Fibroblast of villous mesenchyme (primary cell): ENCODE data around the gene LRRC10B. TPM values are rescaled to one million over a fixed set of nuclear protein-coding genes. Genes with fewer than 3 reads are reported as not detected.

Experiments
- DNase-seq: peaks from one replicate; pipeline ENCODE4 v3.0.0-alpha.2; 2010; ENCODE audit warnings: low read depth
- H3K4me3 ChIP-seq: 2 replicates; pipeline ENCODE4 v1.5.1; 2011; ENCODE audit warnings: low read depth, mild to moderate bottlenecking, low read length
- total RNA-seq: library from RNA; depleted of rRNA; stranded (reverse); fragments of >200 nt; gene quantifications from 2 replicates; pipeline ENCODE4 v1.2.3, GENCODE V29; 2012
- TF ChIP-seq, protein P1 (sequence below): IDR thresholded peaks from 2 replicates; pipeline ENCODE4 v1.5.1; 2012; ENCODE audit warnings: low read depth, mild to moderate bottlenecking, low read length; ENCODE audit not compliant: insufficient read depth

The LRRC10B gene
- total RNA-seq, 1 donor = not detected

- DNase-seq = no peak
- no peak overlapping the region for H3K4me3 ChIP-seq
- TF ChIP-seq, protein P1, sequence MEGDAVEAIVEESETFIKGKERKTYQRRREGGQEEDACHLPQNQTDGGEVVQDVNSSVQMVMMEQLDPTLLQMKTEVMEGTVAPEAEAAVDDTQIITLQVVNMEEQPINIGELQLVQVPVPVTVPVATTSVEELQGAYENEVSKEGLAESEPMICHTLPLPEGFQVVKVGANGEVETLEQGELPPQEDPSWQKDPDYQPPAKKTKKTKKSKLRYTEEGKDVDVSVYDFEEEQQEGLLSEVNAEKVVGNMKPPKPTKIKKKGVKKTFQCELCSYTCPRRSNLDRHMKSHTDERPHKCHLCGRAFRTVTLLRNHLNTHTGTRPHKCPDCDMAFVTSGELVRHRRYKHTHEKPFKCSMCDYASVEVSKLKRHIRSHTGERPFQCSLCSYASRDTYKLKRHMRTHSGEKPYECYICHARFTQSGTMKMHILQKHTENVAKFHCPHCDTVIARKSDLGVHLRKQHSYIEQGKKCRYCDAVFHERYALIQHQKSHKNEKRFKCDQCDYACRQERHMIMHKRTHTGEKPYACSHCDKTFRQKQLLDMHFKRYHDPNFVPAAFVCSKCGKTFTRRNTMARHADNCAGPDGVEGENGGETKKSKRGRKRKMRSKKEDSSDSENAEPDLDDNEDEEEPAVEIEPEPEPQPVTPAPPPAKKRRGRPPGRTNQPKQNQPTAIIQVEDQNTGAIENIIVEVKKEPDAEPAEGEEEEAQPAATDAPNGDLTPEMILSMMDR = no peak
Measured at GRCh38 chr11:61552108-61552635, 43.6 kb downstream of the LRRC10B start.

DNA sequence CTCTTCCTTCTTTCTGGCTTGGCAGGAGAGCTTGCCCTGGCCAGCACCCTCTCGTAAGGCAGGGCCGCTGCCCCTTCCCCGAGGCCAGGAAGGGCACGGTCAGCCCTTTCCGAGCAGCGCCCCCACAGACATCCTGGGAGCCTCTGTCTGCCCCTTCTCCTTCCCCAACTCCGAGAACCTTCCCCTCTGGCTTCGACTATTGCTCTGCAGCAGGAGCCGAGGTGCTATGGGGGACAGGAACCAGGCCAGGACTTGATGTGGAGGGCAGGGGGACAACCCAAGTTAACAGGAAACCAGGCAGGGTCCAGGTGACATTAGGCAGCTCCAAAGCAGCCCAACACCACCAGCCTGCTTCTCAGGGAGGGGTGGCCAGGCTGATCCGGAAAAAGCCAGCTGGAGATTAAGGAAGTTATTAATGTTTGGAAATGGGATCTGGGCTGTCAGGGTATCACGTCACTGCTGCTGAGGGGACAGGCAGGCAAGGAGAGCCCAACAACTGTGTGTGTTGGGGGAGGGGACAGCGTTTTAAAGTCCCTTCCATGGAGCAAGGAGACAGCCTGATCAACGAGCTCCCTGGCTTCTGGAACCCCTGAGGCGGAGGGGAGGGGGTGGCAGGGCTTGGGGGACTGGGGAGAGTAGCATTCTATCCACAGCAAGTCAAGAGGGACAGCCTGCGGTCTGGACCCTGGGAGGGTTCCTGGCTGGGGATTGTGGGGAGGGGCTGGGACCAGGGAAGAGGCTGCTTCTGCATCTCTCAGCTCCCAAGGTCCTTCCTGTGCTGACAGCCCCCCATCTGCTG, 45.0 kb downstream of the LRRC10B start:
- TF ChIP-seq, protein P1 = no peak
- no peak for DNase-seq

DNA sequence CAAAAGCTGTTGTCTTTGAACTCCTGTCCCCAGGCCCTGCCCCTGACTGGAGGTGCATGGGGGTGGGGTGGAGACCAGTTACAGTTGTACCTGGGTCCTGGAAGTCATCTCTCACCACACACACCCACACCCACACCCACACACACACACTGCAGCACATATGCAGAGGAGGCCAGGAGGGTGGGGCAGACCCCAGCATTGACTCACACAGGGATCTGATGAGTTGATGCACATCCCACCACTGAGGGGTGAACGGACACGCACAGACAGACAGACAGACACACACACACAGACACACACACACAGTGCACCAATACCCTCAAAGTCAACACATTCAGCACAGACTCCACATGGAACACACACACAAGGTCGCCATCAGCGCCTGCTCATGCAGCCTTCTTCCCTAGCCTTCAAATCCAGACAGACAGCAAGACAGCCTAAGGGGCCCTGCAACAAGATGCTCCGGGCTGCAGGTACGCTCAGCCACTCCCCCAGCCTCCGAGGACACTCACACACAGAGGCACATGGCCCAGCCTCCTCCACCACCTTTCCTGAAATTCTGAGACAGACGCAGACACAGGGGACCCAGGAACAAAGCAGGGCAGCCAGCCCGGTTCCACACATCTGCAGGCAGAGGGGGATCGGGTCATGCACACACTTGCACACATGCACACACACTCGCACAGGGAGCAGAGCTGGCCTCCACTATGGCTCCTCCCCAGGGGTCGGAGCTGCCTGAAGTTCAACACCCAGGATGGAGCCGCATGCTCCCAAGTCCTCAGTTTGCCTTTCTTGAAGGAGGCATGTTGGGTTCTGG, 45.8 kb downstream of the LRRC10B start:
- no peak for DNase-seq
- H3K4me3 ChIP-seq = no peak overlapping the region
- TF ChIP-seq, protein P1 = no peak

More for the DNA sequence above, 45.0 kb downstream of the LRRC10B start:
- H3K4me3 ChIP-seq = no peak overlapping the region

DNA sequence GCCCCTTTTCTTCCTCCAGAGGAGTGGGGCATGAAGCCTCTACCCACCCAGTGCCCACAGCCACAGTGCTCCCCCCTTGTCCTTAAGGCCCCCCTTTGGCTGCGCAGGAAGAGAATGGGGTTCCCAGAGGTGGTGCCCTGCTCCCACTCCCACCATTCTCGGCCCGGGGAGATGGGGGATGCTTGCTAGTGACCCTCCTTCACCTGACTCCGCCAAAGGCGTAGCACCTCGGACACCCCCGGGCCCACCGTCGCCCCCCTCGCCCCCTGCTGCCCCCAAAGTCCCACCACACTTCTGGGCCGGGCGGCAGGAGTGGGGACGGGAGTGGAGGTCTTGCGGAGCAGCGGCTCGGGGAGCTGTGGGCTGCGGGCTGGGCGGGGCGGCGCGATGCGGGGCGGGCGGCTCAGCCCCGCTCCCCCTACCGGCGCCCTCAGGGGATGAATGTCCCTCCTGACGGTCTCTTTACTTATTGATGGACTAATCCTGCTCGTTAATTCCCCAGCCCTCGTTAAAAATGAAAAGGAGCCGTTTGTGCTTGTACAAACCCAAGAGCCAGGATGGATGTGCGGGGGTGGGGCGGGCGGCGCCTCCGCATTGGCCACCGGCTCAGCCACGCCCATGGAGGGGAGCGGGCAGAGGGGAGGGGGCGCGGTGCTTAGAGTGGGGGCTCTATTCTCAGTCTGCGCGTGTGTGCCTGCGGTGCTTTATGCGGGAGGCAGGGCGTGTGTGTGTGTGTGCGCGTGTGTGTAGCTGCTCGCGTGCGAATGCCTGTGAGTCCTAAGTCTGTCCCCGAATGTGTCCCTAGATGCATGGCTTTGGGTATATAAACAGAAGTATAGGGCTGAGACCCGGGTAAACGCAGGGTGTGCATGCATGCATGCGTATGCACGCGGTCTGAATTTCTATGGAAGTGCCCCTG, 46.8 kb downstream of the LRRC10B start:
- TF ChIP-seq, protein P1 = peak; percentile 14
- H3K4me3 ChIP-seq = no peak overlapping the region

DNA sequence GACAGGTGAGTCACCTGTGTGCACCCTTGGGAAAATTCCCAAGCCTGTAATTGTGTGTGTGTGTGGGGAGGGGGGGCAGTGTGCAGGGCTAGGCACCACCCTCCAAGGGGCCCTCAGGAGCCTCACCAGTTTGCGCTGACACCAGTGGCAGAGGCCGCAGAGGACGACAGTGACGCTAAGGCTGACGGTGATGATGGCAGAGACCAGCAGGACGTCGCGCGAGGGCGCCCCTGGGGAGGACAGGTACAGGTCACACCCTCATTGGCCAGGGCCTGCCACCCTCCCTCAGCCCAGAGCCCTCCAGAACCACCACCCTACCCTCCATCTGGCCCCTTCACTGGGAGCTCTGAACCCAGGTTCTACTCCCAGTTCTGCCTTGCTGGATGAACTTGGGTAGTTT, 47.4 kb downstream of the LRRC10B start:
- DNase-seq = no peak
- H3K4me3 ChIP-seq = no peak overlapping the region
- TF ChIP-seq, protein P1 = no peak

More for the DNA sequence above, 46.8 kb downstream of the LRRC10B start:
- DNase-seq = no peak

- TF ChIP-seq, protein P1 = no peak
Measured at GRCh38 chr11:61556621-61557020, 48.1 kb downstream of the LRRC10B start.

More at GRCh38 chr11:61556621-61557020, 48.1 kb downstream of the LRRC10B start:
- no peak overlapping the region for H3K4me3 ChIP-seq
- no peak for DNase-seq
